SHP77 treated with DMSO at 0.1 percent for 48 hours (cell line): ENCODE results near the gene CACNA2D1.

Experiments
- DNase-seq: peaks from one replicate; lab custom pipeline; 2025; lab: John Stamatoyannopoulos, UW

Gene CACNA2D1

GRCh38 chr7:82284936-82285519, 158.5 kb downstream of the CACNA2D1 start:
- DNase-seq, result no peak

- no peak for DNase-seq
Observed at GRCh38 chr7:82275342-82275741, 168.2 kb downstream of the CACNA2D1 start.

- DNase-seq, result no peak
Observed at GRCh38 chr7:82274681-82275080, 168.9 kb downstream of the CACNA2D1 start.

GRCh38 chr7:82273886-82274285, 169.7 kb downstream of the CACNA2D1 start:
- DNase-seq, result no peak

GRCh38 chr7:82270870-82271269, 172.7 kb downstream of the CACNA2D1 start:
- DNase-seq, result no peak

- no peak for DNase-seq
Observed at GRCh38 chr7:82268632-82269031, 174.9 kb downstream of the CACNA2D1 start.

GRCh38 chr7:82266081-82266480, 177.5 kb downstream of the CACNA2D1 start:
- no peak for DNase-seq

- DNase-seq, result no peak
Observed at GRCh38 chr7:82264783-82265305, 178.7 kb downstream of the CACNA2D1 start.

- no peak for DNase-seq
Observed at GRCh38 chr7:82263920-82264782, 179.4 kb downstream of the CACNA2D1 start.

- no peak for DNase-seq
Observed at GRCh38 chr7:82258181-82258580, 185.4 kb downstream of the CACNA2D1 start.

- no peak for DNase-seq
Observed at GRCh38 chr7:82257118-82257695, 186.4 kb downstream of the CACNA2D1 start.

- DNase-seq, result no peak
Observed at GRCh38 chr7:82255706-82256105, 187.9 kb downstream of the CACNA2D1 start.

- no peak for DNase-seq
Observed at GRCh38 chr7:82250598-82250997, 193.0 kb downstream of the CACNA2D1 start.

- DNase-seq, result no peak
Observed at GRCh38 chr7:82249979-82250378, 193.6 kb downstream of the CACNA2D1 start.

GRCh38 chr7:82247814-82248433, 195.7 kb downstream of the CACNA2D1 start:
- DNase-seq, result no peak

GRCh38 chr7:82244947-82245517, 198.5 kb downstream of the CACNA2D1 start:
- no peak for DNase-seq

- DNase-seq, result no peak
Observed at GRCh38 chr7:82241356-82241755, 202.2 kb downstream of the CACNA2D1 start.

- DNase-seq, result peak; percentile 17
Observed at GRCh38 chr7:82235713-82236112, 207.9 kb downstream of the CACNA2D1 start.

- DNase-seq, result peak; percentile 11
Observed at GRCh38 chr7:82234457-82235049, 209.0 kb downstream of the CACNA2D1 start.

GRCh38 chr7:82230811-82231581, 212.6 kb downstream of the CACNA2D1 start:
- DNase-seq, result no peak

GRCh38 chr7:82229164-82229563, 214.4 kb downstream of the CACNA2D1 start:
- DNase-seq, result no peak
